Islet of Langerhans (tissue), 1 donor: ENCODE measurements around the gene RAPGEF1.
A peak's percentile ranks its signal among the peaks of the same experiment; 100 is the strongest.
"Not testable (repeated sequence)": the region's sequence is repeated elsewhere in the genome, so short reads cannot be mapped to it uniquely, and the experiment has no call there.

Experiments used
- FAIRE-seq: peaks from one replicate; lab custom pipeline; 2011; peaks lifted over from hg19 to GRCh38; lab: Jason Lieb, UNC

The RAPGEF1 gene, protein sequence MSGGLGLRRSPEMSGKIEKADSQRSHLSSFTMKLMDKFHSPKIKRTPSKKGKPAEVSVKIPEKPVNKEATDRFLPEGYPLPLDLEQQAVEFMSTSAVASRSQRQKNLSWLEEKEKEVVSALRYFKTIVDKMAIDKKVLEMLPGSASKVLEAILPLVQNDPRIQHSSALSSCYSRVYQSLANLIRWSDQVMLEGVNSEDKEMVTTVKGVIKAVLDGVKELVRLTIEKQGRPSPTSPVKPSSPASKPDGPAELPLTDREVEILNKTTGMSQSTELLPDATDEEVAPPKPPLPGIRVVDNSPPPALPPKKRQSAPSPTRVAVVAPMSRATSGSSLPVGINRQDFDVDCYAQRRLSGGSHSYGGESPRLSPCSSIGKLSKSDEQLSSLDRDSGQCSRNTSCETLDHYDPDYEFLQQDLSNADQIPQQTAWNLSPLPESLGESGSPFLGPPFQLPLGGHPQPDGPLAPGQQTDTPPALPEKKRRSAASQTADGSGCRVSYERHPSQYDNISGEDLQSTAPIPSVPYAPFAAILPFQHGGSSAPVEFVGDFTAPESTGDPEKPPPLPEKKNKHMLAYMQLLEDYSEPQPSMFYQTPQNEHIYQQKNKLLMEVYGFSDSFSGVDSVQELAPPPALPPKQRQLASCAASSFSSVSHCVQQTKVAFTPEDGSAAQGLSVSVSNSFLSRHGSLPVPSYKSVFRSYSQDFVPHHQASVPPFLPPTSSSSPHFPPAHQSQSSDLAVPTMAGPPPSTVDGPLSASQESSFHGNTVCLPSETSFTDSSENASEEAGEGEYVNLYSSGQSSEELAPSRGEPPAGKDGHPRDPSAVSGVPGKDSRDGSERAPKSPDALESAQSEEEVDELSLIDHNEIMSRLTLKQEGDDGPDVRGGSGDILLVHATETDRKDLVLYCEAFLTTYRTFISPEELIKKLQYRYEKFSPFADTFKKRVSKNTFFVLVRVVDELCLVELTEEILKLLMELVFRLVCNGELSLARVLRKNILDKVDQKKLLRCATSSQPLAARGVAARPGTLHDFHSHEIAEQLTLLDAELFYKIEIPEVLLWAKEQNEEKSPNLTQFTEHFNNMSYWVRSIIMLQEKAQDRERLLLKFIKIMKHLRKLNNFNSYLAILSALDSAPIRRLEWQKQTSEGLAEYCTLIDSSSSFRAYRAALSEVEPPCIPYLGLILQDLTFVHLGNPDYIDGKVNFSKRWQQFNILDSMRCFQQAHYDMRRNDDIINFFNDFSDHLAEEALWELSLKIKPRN (N-terminal part only)

DNA sequence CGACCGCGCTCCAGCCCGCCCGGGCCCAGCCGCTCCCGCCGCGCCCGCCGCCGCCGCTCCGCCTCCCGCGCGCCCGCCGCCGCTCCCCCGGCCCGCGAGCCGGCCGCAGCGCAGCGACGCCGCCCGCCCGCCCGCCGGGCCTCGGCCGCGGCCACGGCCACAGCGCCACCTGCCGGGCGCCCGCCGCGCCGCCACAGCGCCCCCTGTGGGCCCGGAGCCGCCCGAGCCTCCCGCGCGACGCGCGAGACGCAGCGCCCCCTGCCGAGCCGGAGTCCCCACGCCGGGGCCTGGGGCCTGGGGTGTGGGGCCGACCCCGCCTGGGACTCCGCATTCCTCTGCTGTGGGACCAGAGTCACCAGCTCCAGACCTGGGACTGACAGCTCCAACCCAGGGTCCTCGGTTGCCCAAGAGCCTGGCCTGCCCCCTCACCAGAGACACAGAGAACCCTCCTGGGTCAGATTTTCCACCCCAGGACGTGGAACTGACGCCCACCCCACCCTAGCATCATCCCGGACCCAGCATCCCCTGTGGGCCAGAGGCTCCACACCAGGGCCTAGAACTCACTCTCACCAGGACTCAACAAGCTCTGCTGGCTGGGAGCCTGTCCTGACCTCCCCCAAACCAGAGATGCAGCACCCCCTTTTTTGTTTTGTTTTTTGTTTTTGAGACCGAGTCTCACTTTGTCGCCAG lies at the start of gene RAPGEF1:
TSS of gene RAPGEF1 (minus strand) at position 118 of the 690 bp plus-strand sequence. CDS start 246 bp downstream, outside the sequence.
- no peak for FAIRE-seq

DNA sequence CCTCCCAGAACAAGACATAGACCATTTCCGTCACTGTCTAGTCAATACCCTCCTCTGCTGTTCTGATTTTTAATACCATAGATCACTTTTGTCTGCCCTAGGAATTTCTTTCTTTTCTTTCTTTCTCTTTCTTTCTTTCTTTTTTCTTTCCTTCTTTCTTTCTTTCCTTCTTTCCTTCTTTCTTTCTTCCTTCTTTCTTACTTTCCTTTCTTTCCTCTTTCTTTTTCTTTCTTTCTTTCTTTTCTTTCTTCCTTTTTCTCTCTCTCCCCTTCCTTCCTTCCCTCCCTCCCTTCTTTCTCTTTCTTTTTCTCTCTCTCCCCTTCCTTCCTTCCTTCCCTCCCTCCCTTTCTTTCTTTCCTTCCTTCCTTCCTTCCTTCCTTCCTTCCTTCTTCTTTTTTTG lies 49.0 kb upstream of the RAPGEF1 start:
- FAIRE-seq, result no peak

DNA sequence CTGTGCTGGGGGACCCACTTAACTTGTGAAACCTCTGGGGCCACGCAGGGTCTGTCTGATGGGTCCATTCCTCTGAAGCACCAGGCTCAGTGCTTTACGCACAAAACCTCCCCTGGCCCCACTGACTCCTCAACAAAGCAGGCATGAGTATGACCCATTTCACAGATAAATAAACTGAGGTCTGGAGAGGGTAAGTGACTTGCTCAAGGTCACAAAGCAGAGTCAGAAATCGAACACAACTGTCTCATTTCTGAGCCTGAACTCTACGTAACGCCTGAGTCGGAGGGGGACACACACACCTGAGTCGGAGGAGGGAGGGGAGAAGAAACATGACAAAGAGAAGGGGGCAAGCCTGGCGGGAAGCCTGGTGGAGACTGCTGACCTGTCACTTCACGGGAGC lies 48.0 kb upstream of the RAPGEF1 start:
- no peak for FAIRE-seq

DNA sequence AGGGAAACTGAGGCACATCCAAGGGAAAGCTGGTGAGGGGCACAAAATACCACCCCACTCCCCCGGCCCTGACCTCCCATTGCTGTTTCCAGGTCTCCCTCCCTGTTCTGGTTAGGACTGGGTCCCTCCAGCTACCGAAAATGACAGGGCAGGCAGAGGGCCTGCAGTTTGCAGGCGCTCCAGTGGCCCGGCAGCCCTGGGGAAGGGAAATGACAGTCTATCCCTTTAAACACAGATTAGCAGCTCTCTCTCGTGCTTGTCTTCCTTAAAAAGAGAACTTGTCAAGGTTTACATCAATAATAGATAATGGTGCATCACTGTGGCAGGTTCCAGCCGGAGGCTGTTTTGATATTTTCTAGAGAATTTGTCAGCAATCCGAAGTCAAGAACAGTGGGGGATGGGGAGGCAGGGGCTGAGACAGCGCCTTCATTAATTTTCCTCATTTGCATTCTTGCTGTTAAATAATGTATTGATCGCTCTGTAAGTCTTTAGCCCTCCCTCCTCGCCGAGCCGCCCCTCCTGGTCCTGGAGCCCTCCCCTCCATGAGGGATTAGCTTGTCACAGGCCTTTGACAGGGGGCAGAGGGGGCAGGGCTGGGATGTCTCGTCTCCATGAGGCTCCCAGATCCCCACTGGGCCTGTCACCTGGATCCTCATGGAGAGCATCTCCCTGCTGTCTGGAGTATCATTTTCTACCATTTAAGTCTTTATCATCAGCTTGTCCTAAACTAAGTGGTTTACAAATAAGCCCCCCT lies 45.0 kb upstream of the RAPGEF1 start:
- no peak for FAIRE-seq

DNA sequence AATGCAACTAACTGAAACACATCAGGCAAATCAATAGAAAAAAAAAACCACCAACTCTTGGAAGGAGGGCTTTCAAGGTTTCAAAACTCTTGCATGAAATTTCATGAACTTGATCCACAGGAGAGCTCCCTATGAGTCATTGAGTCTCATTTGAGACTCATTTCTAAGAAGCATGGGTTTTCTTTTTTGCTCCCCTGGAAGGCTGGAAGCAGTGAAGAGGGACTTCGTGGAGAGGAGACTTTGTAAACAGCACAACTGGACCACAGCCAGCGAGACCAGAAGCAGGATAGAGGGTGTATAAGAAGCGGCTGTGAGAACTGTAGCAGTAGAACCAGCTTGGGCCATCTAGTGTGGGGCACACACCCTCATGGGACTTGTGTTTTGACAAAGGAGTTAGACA lies 41.2 kb upstream of the RAPGEF1 start:
- no peak for FAIRE-seq

DNA sequence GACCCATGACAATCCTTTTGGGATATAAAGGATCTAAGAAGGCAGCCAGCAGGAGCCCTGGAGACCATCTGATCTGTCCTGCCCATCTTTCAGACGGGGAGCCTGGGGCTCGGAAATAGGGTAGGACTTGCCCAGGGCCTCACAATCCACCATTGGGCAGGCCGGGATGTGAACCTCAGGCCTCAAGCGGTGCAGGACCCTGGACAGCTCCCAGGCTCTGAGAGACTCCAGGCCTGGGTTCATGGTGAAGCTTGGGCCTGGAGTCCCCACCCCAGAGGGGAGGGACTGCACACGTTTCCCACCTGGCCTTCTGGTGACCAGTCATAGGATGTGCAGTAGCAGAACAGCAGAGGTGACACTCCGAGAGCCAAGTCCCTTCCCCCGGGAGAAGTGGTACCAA lies 36.6 kb upstream of the RAPGEF1 start:
- no peak for FAIRE-seq

DNA sequence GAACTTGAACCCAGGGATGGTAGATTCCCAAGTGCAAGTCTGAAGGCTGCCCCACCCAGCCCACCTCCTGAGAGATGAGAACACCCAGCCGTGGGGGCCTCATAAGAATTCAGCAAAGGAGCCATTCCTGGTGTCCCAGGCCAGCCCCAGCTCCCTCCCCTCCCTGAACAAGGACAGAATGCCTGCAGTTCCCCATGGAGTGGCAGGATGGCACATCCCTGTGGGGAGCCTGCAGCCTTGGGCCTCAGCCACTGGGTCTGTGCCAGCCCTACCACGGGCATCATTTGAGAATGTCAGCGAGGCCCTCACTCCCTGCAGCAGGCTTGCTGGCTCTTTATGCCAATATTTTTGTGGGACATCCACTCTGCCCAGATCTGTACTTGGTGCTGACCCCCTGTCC lies 36.2 kb upstream of the RAPGEF1 start:
- no peak for FAIRE-seq

DNA sequence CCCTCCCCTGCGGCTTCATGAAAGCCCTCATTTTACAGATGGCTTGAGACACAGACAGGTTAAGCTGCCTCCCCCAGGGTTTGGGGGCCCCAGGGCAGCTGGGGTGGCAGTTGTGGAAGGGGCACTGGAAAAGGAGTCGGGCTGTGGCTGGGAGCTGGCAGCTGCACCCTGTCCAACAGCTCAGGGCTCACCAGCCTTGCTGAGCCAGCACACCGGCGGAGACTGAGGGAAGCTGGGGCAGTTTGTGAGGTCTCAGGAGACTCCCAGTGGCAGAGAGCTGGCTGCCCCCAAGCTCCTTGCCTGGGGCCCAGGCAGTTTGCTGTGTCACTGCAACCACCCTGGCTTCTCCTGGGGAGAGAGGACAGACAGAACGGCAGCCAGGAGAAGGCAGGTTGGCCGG lies 34.8 kb upstream of the RAPGEF1 start:
- FAIRE-seq, result no peak

DNA sequence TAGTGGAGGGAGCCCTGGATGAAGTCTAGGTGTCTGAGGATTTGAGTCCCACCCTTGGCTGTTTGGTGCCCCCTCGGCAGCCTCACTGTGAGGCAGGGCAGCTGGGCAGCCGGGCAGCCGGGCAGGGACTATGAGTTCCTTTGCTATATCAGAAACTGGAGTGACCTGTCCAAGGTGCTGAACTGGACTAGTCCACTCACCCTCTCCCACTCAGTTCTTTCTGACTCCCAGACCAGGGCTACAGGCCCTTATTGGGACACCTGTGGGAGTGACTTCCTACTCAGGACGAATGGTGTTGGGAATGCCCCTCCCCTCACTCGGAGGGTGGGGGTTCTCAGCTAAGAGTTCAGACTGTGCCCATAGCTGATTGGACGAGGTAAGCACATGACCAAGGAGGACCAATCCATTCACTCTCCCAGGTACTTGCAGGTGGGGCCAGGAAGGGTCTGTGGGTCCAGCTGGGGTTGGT lies 34.1 kb upstream of the RAPGEF1 start:
- FAIRE-seq, result no peak

DNA sequence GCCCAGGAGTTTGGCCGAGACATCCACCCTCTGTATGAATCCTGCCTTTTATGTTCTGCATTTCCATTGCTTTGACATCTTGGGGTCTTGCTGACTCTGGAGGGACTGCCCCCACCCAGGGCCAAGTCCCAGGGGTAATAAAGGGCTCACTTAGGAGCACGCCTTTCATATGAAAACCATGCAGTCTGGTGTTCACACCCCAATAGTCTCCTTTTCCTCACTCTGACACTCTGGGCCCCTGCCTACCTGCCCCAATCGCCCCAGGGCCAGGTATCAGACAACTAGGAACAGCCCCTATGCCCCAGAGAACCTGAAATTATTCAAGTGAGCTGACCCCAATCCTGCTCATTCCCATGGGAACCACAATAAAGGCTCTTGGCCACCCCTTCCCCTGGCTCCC lies 33.1 kb upstream of the RAPGEF1 start:
- FAIRE-seq, result no peak

DNA sequence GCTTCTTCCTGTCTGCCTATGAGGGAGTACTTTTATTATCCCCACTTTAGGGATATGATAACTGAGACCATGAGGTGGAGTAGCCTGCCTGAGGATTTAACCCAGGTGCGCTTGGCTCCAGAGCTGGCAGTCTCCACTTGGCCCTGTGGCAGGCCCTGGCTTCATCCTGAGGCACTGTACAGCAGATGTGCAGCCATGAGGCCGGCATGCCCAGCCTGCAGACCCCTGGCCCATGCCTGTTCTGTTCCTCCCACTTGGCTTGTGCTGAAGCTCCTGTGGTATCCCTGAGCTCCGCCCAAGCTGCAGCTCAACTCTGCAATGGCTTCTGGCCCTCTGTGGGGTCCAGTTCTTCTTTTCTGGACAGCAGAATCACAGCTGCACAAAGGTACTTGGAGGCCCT lies 31.8 kb upstream of the RAPGEF1 start:
- no peak for FAIRE-seq

DNA sequence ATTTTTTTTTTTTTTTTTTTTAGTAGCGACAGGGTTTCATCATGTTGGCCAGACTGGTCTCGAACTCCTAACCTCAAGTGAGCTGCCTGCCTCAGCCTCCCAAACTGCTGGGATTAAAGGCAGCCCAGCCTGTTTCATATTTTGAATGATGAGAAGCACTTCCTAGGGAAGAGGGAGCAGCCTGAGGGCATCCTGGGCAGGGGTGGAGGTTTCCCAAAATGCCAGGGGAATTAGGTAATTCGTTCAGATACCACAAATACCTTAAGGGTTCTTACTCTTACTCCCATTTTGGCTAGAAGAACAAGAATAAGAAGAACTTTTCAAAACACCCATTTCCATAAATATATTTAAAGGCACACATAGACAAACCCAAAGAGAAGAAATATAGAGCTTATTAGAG lies 29.5 kb upstream of the RAPGEF1 start:
- no peak for FAIRE-seq

DNA sequence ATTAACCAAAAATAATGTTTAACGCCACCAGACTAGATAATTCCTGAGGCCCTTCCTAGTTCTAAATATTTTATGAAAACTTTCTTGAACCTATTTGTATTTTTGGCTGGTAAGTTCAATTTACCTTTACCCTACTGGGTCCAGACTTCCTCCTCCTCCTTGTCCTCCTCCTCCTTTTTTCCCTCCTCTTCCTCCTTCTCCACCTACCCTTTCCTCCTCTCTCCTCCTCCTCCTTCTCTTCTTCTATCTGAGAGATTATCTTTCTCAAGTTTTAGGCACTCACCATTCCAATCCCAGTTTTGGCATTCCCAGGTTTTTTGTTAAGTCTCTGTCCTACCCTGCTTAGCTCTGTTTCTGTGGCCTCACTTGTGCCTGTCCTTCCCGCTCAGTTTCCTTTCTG lies 24.7 kb upstream of the RAPGEF1 start:
- FAIRE-seq, result no peak

DNA sequence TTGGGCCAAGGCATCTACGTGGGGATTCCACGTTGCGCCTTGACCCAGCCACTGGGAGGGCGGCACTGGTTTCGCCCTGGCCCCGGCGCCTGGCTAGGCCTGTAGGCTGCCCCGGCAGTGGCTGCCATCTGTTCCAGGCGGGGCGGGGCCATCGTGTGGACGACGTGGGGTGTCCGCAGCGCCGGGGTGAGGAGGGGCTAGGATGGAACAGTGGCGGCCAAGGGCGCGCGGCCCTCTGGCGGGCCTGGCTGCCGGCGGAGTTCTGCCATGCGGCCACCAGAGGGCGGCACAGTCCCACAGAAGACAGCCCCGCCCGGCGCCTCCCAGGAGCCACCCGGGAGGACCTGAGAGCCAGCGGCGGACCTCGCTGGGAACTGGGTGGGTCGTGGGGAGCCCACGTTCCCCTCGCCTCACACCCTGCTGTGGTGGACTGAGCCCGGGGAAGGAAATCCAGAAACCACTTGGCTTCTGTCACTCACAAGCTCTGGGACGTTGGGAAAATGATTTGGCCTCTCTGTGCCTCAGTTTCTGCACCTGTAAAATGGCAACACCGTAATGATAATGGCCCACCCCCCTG lies 22.6 kb upstream of the RAPGEF1 start:
- no peak for FAIRE-seq

DNA sequence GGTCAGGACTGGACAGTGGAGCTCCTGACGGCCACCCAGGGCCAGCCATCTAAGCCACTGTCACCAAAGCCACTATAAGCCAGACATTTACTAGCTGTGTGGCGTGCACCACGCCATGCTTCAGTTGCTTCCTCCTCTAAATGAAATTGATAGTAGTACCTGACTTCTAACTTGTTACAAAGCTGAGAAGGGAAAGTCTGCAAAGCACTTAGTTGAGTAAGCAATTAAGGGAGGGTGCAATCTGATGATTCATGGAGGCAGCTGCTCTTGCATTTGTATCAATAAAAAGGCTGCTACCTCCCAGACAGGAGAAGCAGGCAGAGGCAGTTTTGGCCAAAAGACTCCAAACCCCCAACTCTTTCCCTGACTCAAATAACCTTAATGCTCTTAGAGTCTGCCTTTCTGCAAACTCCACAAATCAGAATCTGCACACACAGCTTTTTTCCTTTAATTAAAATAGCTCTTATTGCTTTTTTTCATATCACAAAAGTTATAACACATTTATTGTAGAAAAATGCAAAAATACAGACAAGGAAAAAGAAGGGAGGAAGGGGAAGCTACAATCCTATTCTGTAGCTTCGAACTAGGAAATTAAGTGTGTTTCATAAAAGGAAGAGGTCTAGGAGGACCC lies 19.3 kb upstream of the RAPGEF1 start:
- peak; percentile 90 for FAIRE-seq

DNA sequence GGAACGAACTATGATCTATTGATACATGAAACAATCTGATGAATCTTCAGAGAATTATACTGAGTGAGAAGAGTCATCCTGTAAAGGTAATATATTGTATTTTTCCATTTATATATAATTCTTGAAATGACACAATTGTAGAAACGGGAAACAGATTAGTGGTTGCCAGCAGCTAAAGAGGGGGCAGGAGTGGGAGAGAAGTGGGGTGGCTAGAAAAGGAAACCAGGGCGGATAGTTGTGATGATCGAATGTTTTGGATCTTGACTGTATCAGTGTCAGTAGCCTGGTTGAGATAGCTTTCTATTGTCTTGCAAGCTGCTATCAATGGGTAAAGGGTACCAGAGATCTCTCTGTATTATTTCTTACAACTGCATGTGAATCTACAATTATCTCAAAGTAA lies 17.7 kb upstream of the RAPGEF1 start:
- FAIRE-seq, result no peak

DNA sequence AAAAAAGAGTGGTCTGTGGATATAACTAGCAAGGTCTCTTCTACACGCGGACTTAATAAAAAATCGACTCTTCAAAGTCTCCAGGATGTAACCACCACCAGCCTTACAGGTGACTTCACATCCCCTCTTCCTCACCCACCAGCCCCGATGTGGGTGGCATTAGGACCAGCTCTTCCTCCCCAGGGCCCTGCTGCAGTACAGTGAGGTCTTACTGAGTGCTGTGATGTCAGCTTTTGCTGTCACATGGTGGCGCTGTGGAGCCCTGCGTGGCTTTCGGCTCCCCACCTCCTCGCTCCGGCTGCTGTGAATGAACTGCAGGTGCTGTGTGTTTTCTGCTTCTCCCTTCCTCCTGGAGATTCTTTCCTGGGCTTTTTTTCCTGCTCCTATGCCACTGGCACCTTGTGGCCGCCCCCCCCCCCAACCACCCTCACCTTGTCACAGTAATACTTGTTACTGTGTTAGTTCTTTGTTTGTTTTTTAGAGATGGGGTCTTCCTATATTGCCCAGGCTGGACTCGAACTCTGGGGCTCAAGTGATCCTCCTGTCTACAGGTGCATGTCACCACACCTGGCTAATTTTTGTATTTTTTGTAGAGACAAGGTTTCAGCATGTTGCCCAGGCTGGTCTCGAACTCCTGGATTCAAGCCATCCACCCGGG lies 15.8 kb upstream of the RAPGEF1 start:
- FAIRE-seq, result no peak

DNA sequence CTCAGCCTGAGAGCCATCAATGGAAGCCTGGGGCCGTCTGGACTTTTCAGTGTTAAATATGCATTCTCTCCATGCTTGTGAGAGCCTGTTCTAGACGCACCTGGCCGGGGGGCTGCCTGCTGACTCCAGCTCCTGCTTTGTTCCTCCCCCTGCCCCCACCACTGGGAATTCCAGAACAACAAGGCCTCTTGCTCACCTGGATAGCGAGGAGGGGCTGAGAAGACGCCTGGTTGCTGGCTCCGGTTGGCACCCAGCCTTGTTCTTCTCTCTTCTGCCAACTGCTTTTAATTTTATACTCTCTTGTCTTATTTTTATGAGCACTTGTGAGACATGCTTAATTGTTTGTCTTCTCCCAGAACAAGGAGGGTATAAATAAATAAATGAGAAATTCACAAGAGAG lies 15.0 kb upstream of the RAPGEF1 start:
- no peak for FAIRE-seq

DNA sequence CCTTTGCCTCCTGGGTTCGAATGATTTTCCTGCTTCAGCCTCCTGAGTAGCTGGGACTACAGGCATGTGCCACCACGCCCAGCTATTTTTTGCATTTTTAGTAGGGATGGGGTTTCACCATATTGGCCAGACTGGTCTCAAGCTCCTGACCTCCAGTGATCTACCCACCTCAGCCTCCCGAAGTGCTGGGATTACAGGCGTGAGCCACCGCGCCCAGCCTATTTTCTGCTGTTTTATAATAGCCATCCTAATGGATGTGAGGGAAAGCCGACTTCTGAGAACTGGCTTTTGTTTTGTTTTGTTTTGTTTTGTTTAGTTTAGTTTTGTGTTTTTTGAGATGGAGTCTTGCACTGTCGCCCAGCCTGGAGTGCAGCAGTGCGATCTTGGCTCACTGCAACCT lies 13.9 kb upstream of the RAPGEF1 start:
- FAIRE-seq, result not testable (repeated sequence)
